Measurements from ENCODE around the gene FREM3. TPM values are rescaled to one million over a fixed set of nuclear protein-coding genes. Genes with fewer than 3 reads are reported as not detected.
"Not testable (repeated sequence)": the region's sequence is repeated elsewhere in the genome, so short reads cannot be mapped to it uniquely, and the experiment has no call there.

The FREM3 gene
- total RNA-seq, 1 donor from 2014 or later, result 0.56 TPM

DNA sequence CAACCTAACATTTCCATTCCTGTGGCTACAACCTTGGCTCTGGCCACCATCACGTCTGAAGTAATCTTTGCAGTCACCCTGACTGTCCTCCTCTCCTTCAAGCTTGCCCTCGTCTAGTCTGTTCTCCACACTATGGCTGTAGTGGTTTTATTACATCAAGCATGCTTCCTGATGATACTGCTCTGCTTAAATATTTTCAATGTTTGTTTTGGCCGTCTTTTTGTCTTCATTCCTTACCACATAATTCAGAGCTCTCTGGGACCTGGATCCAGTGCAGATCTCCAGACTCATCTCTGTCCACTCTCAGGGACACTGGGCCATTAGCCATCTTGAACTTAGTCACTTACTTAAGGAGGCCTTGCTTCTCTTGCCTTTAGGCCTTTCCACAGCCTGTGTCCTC, 27.7 kb upstream of the FREM3 start:
- Mint-ChIP-seq H3K27me3 (ENCODE audit: unreplicated experiment) (peaks cover 1% of the 10 kb centered on the region), H3K4me1 (ENCODE audit: unreplicated experiment) (no peaks in the 10 kb centered on the region), H3K27ac (ENCODE audit: unreplicated experiment) (no peak overlapping the region), H3K4me3 (ENCODE audit: unreplicated experiment) (no peak overlapping the region), H3K36me3 (ENCODE audit: low read depth, unreplicated experiment) (no peaks in the 10 kb centered on the region), H3K9me3 (ENCODE audit: unreplicated experiment) (no peaks in the 10 kb centered on the region)
- TF ChIP-seq, protein P1, sequence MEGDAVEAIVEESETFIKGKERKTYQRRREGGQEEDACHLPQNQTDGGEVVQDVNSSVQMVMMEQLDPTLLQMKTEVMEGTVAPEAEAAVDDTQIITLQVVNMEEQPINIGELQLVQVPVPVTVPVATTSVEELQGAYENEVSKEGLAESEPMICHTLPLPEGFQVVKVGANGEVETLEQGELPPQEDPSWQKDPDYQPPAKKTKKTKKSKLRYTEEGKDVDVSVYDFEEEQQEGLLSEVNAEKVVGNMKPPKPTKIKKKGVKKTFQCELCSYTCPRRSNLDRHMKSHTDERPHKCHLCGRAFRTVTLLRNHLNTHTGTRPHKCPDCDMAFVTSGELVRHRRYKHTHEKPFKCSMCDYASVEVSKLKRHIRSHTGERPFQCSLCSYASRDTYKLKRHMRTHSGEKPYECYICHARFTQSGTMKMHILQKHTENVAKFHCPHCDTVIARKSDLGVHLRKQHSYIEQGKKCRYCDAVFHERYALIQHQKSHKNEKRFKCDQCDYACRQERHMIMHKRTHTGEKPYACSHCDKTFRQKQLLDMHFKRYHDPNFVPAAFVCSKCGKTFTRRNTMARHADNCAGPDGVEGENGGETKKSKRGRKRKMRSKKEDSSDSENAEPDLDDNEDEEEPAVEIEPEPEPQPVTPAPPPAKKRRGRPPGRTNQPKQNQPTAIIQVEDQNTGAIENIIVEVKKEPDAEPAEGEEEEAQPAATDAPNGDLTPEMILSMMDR (IDR thresholded peaks at IDR 0.05; ENCODE audit: unreplicated experiment), result no peak
- DNase-seq (ENCODE audit: low spot score), result no peak

DNA sequence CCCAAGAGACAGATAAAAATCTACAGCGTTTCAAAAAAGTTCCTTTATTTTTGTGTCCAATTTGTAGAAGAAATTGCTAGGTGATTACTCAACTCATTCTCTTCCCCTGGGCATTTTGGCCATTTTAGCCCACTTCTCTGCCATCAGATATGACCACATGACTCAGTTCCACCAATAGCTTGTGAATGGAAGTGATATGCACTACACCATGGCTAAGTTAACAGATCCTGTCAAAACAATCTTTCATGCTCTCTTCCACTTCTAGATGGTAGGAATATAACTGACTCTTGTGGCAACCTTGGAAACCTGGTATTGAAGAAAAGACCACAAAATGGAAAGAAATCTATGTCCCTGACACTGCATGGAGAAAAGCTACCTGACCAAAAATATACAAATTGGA, 26.2 kb upstream of the FREM3 start:
- no peaks in the 10 kb centered on the region for H3K9me3 Mint-ChIP-seq (ENCODE audit: unreplicated experiment)
- DNase-seq (ENCODE audit: low spot score), result no peak
- H3K36me3 Mint-ChIP-seq (ENCODE audit: low read depth, unreplicated experiment), result peaks cover 3% of the 10 kb centered on the region
- no peak overlapping the region for H3K27ac Mint-ChIP-seq (ENCODE audit: unreplicated experiment)
- TF ChIP-seq, protein P1 (IDR thresholded peaks at IDR 0.05; ENCODE audit: unreplicated experiment), result no peak
- H3K4me3 Mint-ChIP-seq (ENCODE audit: unreplicated experiment), result no peak overlapping the region
- no peaks in the 10 kb centered on the region for H3K4me1 Mint-ChIP-seq (ENCODE audit: unreplicated experiment)
- no peaks in the 10 kb centered on the region for H3K27me3 Mint-ChIP-seq (ENCODE audit: unreplicated experiment)

DNA sequence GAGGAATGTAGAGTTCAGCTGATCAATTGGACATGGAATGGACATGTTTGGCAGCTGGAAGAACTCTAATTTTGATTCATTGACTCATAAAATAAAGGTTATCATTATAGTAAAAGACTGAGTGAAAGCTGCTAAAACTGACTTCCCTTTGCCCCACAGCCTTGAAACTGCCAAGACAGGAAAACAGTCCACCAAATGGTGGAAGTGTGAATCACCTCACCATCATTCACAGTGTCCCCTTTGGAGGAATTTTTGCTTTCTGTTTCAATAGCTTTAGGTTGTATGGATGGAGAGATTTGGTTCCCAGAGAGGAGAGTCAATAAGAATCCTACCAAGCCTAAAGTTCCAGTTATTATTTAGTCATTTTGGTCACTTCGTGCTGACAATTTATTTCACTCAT, 20.8 kb upstream of the FREM3 start:
- TF ChIP-seq, protein P1 (IDR thresholded peaks at IDR 0.05; ENCODE audit: unreplicated experiment), result no peak
- Mint-ChIP-seq H3K9me3 (ENCODE audit: unreplicated experiment) (no peaks in the 10 kb centered on the region), H3K27ac (ENCODE audit: unreplicated experiment) (no peak overlapping the region), H3K4me3 (ENCODE audit: unreplicated experiment) (no peak overlapping the region), H3K4me1 (ENCODE audit: unreplicated experiment) (peaks cover 14% of the 10 kb centered on the region), H3K27me3 (ENCODE audit: unreplicated experiment) (no peaks in the 10 kb centered on the region), H3K36me3 (ENCODE audit: low read depth, unreplicated experiment) (peaks cover 3% of the 10 kb centered on the region)
- DNase-seq (ENCODE audit: low spot score), result no peak

DNA sequence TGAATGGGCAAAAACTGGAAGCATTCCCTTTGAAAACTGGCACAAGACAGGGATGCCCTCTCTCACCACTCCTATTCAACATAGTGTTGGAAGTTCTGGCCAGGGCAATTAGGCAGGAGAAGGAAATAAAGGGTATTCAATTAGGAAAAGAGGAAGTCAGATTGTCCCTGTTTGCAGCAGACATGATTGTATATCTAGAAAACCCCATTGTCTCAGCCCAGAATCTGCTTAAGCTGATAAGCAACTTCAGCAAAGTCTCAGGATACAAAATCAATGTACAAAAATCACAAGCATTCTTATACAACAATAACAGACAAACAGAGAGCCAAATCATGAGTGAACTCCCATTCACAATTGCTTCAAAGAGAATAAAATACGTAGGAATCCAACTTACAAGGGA, 18.3 kb upstream of the FREM3 start:
- not testable (repeated sequence) for H3K4me3 Mint-ChIP-seq (ENCODE audit: unreplicated experiment); DNase-seq (ENCODE audit: low spot score); H3K9me3 Mint-ChIP-seq (ENCODE audit: unreplicated experiment); H3K27me3 Mint-ChIP-seq (ENCODE audit: unreplicated experiment); H3K36me3 Mint-ChIP-seq (ENCODE audit: low read depth, unreplicated experiment)
- Mint-ChIP-seq H3K27ac (ENCODE audit: unreplicated experiment) (peak overlapping the region; percentile 36), H3K4me1 (ENCODE audit: unreplicated experiment) (peaks cover 18% of the 10 kb centered on the region)

DNA sequence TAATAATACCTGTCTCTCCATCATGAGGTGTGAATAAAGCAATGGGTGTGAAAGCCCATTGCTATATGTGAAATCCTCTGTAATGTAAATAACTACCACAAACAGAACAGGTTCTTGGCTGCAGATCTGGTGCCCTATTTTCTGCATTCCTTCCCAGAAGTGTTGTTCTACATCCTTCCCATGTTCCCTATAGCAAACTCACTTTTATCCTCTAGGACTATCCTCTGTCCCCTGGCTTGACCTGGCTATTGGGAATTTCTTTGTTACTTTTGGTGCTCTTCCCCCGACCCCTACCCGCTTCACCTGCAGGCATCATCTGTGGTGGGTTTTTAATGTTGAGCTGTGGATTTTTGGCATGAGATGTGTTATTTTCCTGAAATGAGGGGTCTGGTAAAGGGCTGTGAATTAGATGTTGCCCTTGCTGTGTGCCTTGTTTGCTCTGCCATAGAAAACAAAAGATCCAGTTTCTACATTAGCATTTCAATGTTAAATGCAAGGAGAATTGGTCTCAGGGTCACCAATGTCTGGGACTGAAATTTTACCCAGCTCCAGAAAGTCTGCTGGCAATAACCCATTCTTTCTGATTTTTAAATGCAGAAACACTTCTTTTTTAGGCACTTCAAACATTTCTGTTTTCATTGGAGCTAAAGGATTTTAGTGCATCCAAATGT, 13.6 kb upstream of the FREM3 start:
- no peaks in the 10 kb centered on the region for H3K9me3 Mint-ChIP-seq (ENCODE audit: unreplicated experiment)
- H3K27me3 Mint-ChIP-seq (ENCODE audit: unreplicated experiment), result no peaks in the 10 kb centered on the region
- H3K4me3 Mint-ChIP-seq (ENCODE audit: unreplicated experiment), result no peak overlapping the region
- DNase-seq (ENCODE audit: low spot score), result no peak
- no peaks in the 10 kb centered on the region for H3K36me3 Mint-ChIP-seq (ENCODE audit: low read depth, unreplicated experiment)
- TF ChIP-seq, protein P1 (IDR thresholded peaks at IDR 0.05; ENCODE audit: unreplicated experiment), result no peak
- no peak overlapping the region for H3K27ac Mint-ChIP-seq (ENCODE audit: unreplicated experiment)
- peaks cover 14% of the 10 kb centered on the region for H3K4me1 Mint-ChIP-seq (ENCODE audit: unreplicated experiment)
